Body of pancreas (tissue), 4 donors: ENCODE measurements around the gene CHN2.

ENCODE experiments used
- CTCF ChIP-seq, 7 experiments: fragments of 450-650 bp in 4 of 7; fragments of 200-600 bp in 3 of 7; sonication (generic) in 3 of 7; IDR thresholded peaks; one replicate each; pipeline ENCODE4 v1.5.1; 2016 to 2019; ENCODE audit warnings: antibody characterized with exemption in 7 of 7
- POLR2A ChIP-seq, 3 donors: fragments of 450-650 bp; IDR thresholded peaks; one replicate each; pipeline ENCODE4 v1.6.1; 2016; ENCODE audit warnings: antibody characterized with exemption in 3 of 3, mild to moderate bottlenecking in 2 of 3

DNA sequence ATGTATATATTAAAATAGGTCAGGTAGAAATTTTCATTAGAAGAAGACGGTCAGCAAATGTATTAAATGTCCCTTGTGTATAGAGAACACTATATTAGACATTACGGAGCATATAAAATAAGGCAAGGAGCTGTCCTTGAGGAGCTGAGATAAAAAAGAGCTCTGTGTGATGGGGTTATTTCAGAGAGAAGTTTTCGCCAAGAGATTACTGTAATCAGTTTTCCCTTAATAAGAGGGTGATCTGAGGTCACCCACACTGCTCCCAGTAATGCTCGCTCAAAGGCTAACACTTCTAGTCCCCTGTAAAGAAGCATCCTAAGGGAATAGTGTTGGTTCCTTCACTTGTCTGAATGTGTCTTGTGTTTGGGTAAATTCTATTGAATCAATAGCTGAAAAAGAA is 282.3 kb downstream of the CHN2 start:
- no peak for TF ChIP-seq CTCF (IDR thresholded peaks at IDR 0.05)
- TF ChIP-seq POLR2A (IDR thresholded peaks at IDR 0.05), result no peak
